ENCODE results near the gene INSYN1.

The INSYN1 gene

GRCh38 chr15:73723191-73723590 lies 30.0 kb downstream of the INSYN1 start:
- TF ChIP-seq CTCF (IDR thresholded peaks at IDR 0.05): no peak
- no peaks in the 10 kb centered on the region for H3K27me3 ChIP-seq
- H3K4me3 ChIP-seq: no peak overlapping the region
- H3K27ac ChIP-seq: no peak overlapping the region
- no peaks in the 10 kb centered on the region for H3K9me3 ChIP-seq
- H3K4me1 ChIP-seq: no peaks in the 10 kb centered on the region
- intact Hi-C loops (cut with DNase I; ENCODE audit: low total_unique reads): no loop called here
- no peaks in the 10 kb centered on the region for H3K36me3 ChIP-seq
- no peak for DNase-seq

DNA sequence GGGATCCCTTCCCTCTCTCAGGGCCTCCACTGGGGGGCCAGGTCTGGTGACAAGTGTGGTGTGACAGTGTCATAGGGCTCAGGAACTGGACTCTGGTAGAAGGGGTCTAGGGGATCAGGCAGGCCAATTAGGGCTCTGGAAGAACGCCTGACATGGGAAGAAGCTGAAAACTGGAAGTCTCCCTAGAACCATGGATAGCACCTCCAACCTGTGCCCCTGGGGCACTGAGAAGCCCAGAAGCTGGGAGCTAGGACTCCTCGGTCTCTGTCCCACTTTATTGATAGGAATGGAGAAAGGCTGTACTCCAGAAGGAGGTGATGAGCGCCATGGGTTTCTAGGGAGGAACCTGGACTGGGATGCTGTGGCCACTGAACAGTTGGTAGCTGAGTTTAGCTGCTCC lies 30.7 kb downstream of the INSYN1 start:
- Histone ChIP-seq H3K4me1 (peaks cover 0 to under 1% (median 0%) of the 10 kb centered on the region in 4 donors), H3K27me3 (no peaks in the 10 kb centered on the region), H3K36me3 (no peaks in the 10 kb centered on the region), H3K27ac (no peak overlapping the region), H3K9me3 (no peaks in the 10 kb centered on the region), H3K4me3 (no peak overlapping the region)
- DNase-seq: no peak
- intact Hi-C loops (cut with DNase I; ENCODE audit: low total_unique reads): no loop called here
- TF ChIP-seq CTCF (IDR thresholded peaks at IDR 0.05): no peak

DNA sequence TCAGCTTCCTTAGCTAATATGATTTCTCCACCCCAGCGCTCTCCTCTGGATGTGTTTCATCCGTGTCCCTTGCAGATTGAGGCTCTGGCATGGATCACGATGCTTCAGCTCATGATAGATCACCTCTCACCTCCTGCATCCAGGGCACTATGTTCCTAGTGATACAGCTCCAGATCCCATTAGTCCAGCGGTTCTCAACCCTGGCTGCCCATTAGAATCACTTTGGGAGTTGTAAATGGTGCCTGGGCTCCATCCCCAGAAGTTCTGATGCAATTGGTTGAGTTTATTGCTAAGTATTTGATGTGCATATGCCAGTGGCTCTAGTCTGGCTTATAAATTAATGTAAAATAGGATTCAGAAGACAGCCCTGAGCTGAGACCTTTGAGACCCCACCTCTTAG lies 34.5 kb downstream of the INSYN1 start:
- no peaks in the 10 kb centered on the region for H3K9me3 ChIP-seq
- no peak overlapping the region for H3K27ac ChIP-seq
- H3K4me1 ChIP-seq: peaks cover 0 to 13% (median 6%) of the 10 kb centered on the region in 4 donors
- H3K27me3 ChIP-seq: no peaks in the 10 kb centered on the region
- no peak for TF ChIP-seq CTCF (IDR thresholded peaks at IDR 0.05)
- no peak for DNase-seq
- H3K36me3 ChIP-seq: peaks cover 1 to 10% (median 9%) of the 10 kb centered on the region in 3 donors
- no peak overlapping the region for H3K4me3 ChIP-seq
- intact Hi-C loops (cut with DNase I; ENCODE audit: low total_unique reads): no loop called here

DNA sequence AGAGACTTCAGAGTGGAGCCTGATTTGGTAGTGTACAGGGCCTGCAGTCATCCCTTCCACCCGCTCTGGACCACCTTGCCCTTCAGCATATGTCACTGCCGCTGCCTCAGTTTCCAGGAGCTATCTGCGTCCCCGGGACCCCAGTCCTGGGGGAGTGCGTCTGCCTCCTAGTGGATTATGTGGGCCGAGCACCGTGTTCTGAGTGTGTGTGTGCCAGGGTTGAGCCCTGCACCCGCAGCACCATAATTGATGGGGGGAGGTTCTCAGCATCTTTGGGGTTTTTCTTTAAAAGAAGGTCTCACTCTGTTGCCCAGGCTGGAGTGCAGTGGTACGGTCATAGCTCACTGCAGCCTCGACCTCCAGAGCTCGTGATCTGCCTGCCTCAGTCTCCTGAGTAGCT lies 35.3 kb downstream of the INSYN1 start:
- Histone ChIP-seq H3K9me3 (no peaks in the 10 kb centered on the region), H3K27me3 (no peaks in the 10 kb centered on the region), H3K36me3 (peaks cover 10 to 18% (median 18%) of the 10 kb centered on the region in 3 donors), H3K4me3 (no peak overlapping the region), H3K27ac (no peak overlapping the region), H3K4me1 (peaks cover 0 to 13% (median 6%) of the 10 kb centered on the region in 4 donors)
- DNase-seq: no peak
- TF ChIP-seq CTCF (IDR thresholded peaks at IDR 0.05): no peak
- intact Hi-C loops (cut with DNase I; ENCODE audit: low total_unique reads): no loop called here

GRCh38 chr15:73717206-73717605 lies 35.9 kb downstream of the INSYN1 start:
- H3K36me3 ChIP-seq: peaks cover 12 to 24% (median 24%) of the 10 kb centered on the region in 3 donors
- no peak for TF ChIP-seq CTCF (IDR thresholded peaks at IDR 0.05)
- intact Hi-C loops (cut with DNase I; ENCODE audit: low total_unique reads): no loop called here
- no peaks in the 10 kb centered on the region for H3K9me3 ChIP-seq
- no peaks in the 10 kb centered on the region for H3K27me3 ChIP-seq
- H3K4me1 ChIP-seq: peaks cover 0 to 13% (median 6%) of the 10 kb centered on the region in 4 donors
- DNase-seq: no peak
- no peak overlapping the region for H3K27ac ChIP-seq
- H3K4me3 ChIP-seq: no peak overlapping the region

GRCh38 chr15:73716417-73716816 lies 36.7 kb downstream of the INSYN1 start:
- no peak for DNase-seq
- H3K4me1 ChIP-seq: peaks cover 0 to 13% (median 6%) of the 10 kb centered on the region in 4 donors
- H3K27ac ChIP-seq: no peak overlapping the region
- H3K4me3 ChIP-seq: no peak overlapping the region
- TF ChIP-seq CTCF (IDR thresholded peaks at IDR 0.05): no peak
- intact Hi-C loops (cut with DNase I; ENCODE audit: low total_unique reads): no loop called here
- H3K9me3 ChIP-seq: no peaks in the 10 kb centered on the region
- H3K27me3 ChIP-seq: no peaks in the 10 kb centered on the region
- H3K36me3 ChIP-seq: peaks cover 15 to 32% (median 31%) of the 10 kb centered on the region in 3 donors
